ENCODE results near the gene HK1.

- TF ChIP-seq SMC3 (IDR thresholded peaks at IDR 0.05; ENCODE audit: low read depth, low read length) (no peak), CTCF (conservative IDR thresholded peaks at IDR 0.05; ENCODE audit: low read depth, low read length) (no peak), POLR2A (IDR thresholded peaks at IDR 0.05; ENCODE audit: low read depth, low read length) (no peak), NFE2L2 (IDR thresholded peaks at IDR 0.05; ENCODE audit: low read depth, low read length) (no peak), ELK1 (IDR thresholded peaks at IDR 0.05; ENCODE audit: borderline replicate concordance, low read depth, low read length) (no peak)
These were observed 23.4 kb upstream of the HK1 start for GRCh38 chr10:69254877-69255276.
